H1 (cell line): ENCODE results near the gene FDXACB1. TPM values are rescaled to one million over a fixed set of nuclear protein-coding genes. Genes with fewer than 3 reads are reported as not detected.

Experiments used
- BACH1 ChIP-seq: IDR thresholded peaks from 2 replicates; pipeline ENCODE4 v1.6.1; 2012; ENCODE audit warnings: low read length, improper control_type of control experiment
- CEBPB ChIP-seq: IDR thresholded peaks from 2 replicates; pipeline ENCODE4 v1.6.1; 2012; ENCODE audit warnings: low read depth, low read length
- CHD7 ChIP-seq: fragments of 300-600 bp; sonication (generic); IDR thresholded peaks from 2 replicates; pipeline ENCODE4 v1.7.1; 2012; ENCODE audit warnings: low read length, moderate library complexity, mild to moderate bottlenecking, inconsistent platforms; ENCODE audit not compliant: insufficient replicate concordance
- HDAC6 ChIP-seq: IDR thresholded peaks from one replicate; pipeline ENCODE4 v1.7.1; 2012; ENCODE audit warnings: low read depth, mild to moderate bottlenecking, inconsistent platforms, low read length, moderate library complexity
- POU5F1 ChIP-seq: IDR thresholded peaks from 2 replicates; pipeline ENCODE4 v1.6.1; 2011; ENCODE audit warnings: low read depth, mild to moderate bottlenecking, low read length, moderate library complexity
- polyA plus RNA-seq, 7 experiments: library from polyadenylated mRNA; depleted of rRNA in 3 of 7; stranded (reverse) in 5 of 7; unstranded in 2 of 7; fragments of >200 nt in 5 of 7; fragments of 200-250 nt in 2 of 7; gene quantifications; 1 replicate in 5 of 7; 2 replicates in 1 of 7; 4 replicates in 1 of 7; pipeline versions ENCODE4 v1.2.1 to v1.2.3, GENCODE V29; 2011 to 2013; ENCODE audit warnings: missing spikeins in 2 of 7, mixed read lengths in 2 of 7
- total RNA-seq: library from RNA; stranded (reverse); fragmentation: NEBNext Ultra II Directional; extraction: Animal tissue kit (Norgen Biotek cat#: 25700); gene quantifications from 2 replicates; pipeline ENCODE4 v1.2.1, GENCODE V29; 2021

FDXACB1 gene
- total and polyA plus RNA-seq, 2 of the 8 experiments (the other 6 are each of a cell fraction or from before 2014, with no cell fraction given): 1.4 to 2.3 TPM

GRCh38 chr11:111852103-111852502, 26.9 kb downstream of the FDXACB1 start (continued):
- TF ChIP-seq CHD7 (no peak), HDAC6 (no peak), CEBPB (no peak), BACH1 (no peak), POU5F1 (no peak)
